ENCODE data around the gene EVX2. TPM values are rescaled to one million over a fixed set of nuclear protein-coding genes. Genes with fewer than 3 reads are reported as not detected.

EVX2 gene
- total and polyA plus RNA-seq, 10 donors: not detected

DNA sequence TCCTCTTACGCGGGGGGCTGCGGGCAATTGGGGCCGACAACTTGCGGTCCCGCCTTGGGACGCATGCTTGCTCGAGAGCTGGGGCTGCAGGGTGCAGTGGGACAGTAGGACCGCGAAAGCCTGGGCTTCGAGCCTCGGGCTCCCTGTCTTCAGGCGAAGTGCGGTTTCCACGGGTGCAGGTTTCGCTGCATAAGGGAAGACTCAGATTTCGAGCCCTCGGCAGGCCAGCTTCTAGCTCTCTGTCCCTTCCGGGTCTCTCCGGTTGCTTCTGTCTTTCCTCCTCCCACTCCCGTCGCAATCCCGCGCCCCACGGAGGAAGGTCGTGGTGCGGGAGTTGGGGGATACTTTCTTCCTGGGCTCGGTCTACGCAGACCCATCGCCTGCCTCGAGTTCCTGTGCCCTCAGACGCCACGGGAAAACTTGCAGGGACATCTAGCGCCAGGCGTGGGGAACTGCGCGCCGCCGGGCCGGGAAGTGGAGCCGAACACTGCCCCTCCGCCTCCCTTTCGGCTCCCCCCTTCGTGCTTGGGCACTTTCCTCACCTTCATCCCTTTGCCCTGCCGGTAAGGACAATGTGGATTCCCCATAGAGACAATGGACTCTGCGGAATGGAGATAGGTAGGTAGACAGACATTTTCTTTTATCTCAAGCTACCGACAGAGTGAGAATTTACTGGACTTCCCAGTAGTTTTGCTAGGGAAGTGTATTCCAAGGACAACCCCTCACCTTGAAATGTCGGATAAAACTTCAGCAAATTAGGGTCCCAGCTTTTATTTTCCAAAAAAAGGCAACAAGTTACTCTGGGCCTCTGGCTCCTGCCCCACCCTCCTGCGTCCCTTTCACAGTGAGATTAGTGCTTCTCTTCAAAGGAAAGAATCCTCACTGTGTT lies 4.5 kb upstream of the EVX2 start:
- intact Hi-C loops (cut with DNase I; ENCODE audit: low total_unique reads): loop anchor here (5.0 kb wide), 1 partner anchor 721 kb away; no protein-coding TSS in a partner anchor
- H3K4me3 ChIP-seq: peak overlapping the region in 6 of 8 donors; percentile 6 to 57 (median 14)
- TF ChIP-seq POLR2A (IDR thresholded peaks at IDR 0.05) (no peak), POLR2AphosphoS5 (IDR thresholded peaks at IDR 0.05) (peak in 2 of 3 donors; percentile 37 to 61)
- TF ChIP-seq, protein P1, sequence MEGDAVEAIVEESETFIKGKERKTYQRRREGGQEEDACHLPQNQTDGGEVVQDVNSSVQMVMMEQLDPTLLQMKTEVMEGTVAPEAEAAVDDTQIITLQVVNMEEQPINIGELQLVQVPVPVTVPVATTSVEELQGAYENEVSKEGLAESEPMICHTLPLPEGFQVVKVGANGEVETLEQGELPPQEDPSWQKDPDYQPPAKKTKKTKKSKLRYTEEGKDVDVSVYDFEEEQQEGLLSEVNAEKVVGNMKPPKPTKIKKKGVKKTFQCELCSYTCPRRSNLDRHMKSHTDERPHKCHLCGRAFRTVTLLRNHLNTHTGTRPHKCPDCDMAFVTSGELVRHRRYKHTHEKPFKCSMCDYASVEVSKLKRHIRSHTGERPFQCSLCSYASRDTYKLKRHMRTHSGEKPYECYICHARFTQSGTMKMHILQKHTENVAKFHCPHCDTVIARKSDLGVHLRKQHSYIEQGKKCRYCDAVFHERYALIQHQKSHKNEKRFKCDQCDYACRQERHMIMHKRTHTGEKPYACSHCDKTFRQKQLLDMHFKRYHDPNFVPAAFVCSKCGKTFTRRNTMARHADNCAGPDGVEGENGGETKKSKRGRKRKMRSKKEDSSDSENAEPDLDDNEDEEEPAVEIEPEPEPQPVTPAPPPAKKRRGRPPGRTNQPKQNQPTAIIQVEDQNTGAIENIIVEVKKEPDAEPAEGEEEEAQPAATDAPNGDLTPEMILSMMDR (IDR thresholded peaks at IDR 0.05 in 8 of 11, conservative IDR thresholded peaks at IDR 0.05 in 3 of 11): peak in 9 of 11 experiments; percentile 29 to 67 (median 49)
- no peak for DNase-seq
- peaks cover 10 to 58% (median 34%) of the 10 kb centered on the region in 6 donors for H3K4me1 ChIP-seq
- H3K36me3 ChIP-seq: no peaks in the 10 kb centered on the region
- WGBS, 5 donors: 4 to 8% (median 5%) methylated on average over 32 to 49 of the region's 49 CpGs
- H3K9me3 ChIP-seq: peaks cover 0 to 12% (median 0%) of the 10 kb centered on the region in 8 donors
- no peak overlapping the region for H3K27ac ChIP-seq
- H3K27me3 ChIP-seq (replicated peaks in 1 of 7): peaks cover 26 to 100% (median 100%) of the 10 kb centered on the region in 7 donors

DNA sequence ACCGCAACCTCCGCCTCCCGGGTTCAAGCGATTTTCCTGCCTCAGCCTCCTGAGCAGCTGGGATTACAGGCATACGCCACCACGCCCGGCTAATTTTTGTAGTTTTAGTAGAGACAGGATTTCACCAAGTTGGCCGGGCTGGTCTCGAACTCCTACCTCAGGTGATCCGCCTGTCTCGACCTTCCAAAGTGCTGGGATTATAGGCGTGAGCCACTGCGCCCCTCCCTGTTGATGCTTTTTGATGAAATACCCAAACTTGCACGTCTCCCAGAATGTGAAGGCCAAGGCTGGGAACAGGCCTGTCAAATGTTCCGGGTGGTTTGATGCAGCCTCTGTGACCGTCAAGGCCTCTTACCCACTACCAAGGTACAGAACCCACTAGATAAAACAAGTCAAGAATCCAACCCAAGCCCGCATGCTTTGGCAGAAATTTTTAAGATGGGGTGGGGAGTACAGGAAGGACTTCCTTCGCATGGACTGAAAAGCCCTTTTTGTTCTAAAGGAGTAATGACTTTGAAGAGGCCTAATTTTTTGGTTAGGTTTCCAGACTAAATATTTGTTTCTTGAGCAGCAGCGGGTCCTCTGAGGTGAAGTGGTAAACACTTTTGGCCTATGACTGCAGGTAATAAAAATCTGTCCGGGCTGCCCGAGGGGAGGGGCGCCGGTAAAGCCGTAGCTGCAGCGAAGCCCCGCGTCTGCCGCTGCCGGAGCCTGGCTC lies 3.7 kb upstream of the EVX2 start:
- TF ChIP-seq, protein P1 (IDR thresholded peaks at IDR 0.05 in 8 of 11, conservative IDR thresholded peaks at IDR 0.05 in 3 of 11): no peak
- TF ChIP-seq POLR2AphosphoS5 (IDR thresholded peaks at IDR 0.05) (no peak), POLR2A (IDR thresholded peaks at IDR 0.05) (no peak)
- 21 to 23% (median 22%) methylated on average over 29 of the region's 29 CpGs for WGBS, 5 donors
- H3K27ac ChIP-seq: no peak overlapping the region
- peak overlapping the region in 6 of 8 donors; percentile 6 to 57 (median 14) for H3K4me3 ChIP-seq
- H3K36me3 ChIP-seq: no peaks in the 10 kb centered on the region
- DNase-seq: no peak
- H3K4me1 ChIP-seq: peaks cover 5 to 58% (median 30%) of the 10 kb centered on the region in 6 donors
- peaks cover 0 to 20% (median 0%) of the 10 kb centered on the region in 8 donors for H3K9me3 ChIP-seq
- intact Hi-C loops (cut with DNase I; ENCODE audit: low total_unique reads): loop anchor here (5.0 kb wide), 1 partner anchor 720 kb away; no protein-coding TSS in a partner anchor
- H3K27me3 ChIP-seq (replicated peaks in 1 of 7): peaks cover 27 to 100% (median 100%) of the 10 kb centered on the region in 7 donors

DNA sequence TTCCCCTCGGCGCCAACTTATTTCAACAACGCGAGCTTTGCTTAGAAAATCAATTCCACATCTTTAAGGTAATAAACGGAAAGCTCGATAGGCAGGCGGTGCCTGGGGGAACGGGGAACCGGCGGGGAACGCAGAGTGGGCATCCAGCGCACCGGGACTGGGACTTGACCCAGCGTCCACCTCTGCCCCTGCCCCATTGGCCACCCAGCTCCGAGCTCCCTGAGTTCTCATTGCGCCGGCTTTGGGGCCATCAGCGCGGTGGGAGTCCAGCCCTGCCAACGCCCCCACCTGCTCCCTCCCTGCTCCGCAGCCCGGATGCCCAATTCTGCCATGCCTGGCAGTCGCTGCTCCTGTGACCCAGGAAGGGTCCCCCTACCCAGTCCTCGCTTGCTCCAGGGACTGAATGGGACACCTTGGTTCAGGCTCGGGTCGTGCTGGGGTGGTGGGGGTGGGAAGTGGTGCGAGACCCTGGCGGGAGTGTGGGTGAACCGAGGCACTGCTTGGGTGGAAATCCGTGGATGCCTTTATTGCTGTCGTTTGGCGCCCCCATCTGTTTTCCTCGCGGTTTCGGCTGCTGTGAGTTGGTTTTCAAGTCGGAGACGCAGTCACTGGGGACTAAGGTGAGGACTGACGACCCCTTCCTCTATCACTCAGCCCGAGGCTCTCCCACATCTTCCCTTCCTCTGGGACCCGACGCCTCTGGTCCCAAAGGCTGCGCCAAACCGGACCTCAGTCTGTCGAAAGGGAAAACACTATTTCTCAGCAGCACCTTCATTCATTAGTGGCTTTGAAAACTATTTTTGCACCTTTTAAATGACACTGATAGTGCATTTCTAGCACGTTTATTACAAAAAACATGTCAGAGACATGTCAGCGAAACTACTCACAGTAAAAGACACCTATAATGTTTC lies 2.4 kb upstream of the EVX2 start:
- 4 to 6% (median 5%) methylated on average over 37 to 46 of the region's 46 CpGs for WGBS, 5 donors
- DNase-seq: no peak
- H3K9me3 ChIP-seq: peaks cover 0 to 33% (median under 1%) of the 10 kb centered on the region in 8 donors
- H3K4me1 ChIP-seq: peaks cover 4 to 57% (median 30%) of the 10 kb centered on the region in 6 donors
- TF ChIP-seq POLR2A (IDR thresholded peaks at IDR 0.05) (no peak), POLR2AphosphoS5 (IDR thresholded peaks at IDR 0.05) (no peak)
- TF ChIP-seq, protein P1 (IDR thresholded peaks at IDR 0.05 in 8 of 11, conservative IDR thresholded peaks at IDR 0.05 in 3 of 11): no peak
- H3K36me3 ChIP-seq: peaks cover 0 to 3% (median 0%) of the 10 kb centered on the region in 6 donors
- no peak overlapping the region for H3K27ac ChIP-seq
- intact Hi-C loops (cut with DNase I; ENCODE audit: low total_unique reads): loop anchor here (5.0 kb wide), 1 partner anchor 719 kb away; no protein-coding TSS in a partner anchor
- H3K4me3 ChIP-seq: no peak overlapping the region
- H3K27me3 ChIP-seq (replicated peaks in 1 of 7): peaks cover 25 to 100% (median 100%) of the 10 kb centered on the region in 7 donors
